HepG2 (cell line): ENCODE measurements around the gene IRX3. TPM values are rescaled to one million over a fixed set of nuclear protein-coding genes. Genes with fewer than 3 reads are reported as not detected.

ENCODE experiments used
- CEBPZ ChIP-seq: IDR thresholded peaks from 2 replicates; pipeline ENCODE4 v1.6.1; 2012; ENCODE audit warnings: low read length, improper control_type of control experiment
- CENPBD1 ChIP-seq: sonication (generic); formaldehyde crosslinking; IDR thresholded peaks from 2 replicates; pipeline ENCODE4 v1.8.0; 2022; ENCODE audit warnings: missing genetic modification reagents, low read depth, mild to moderate bottlenecking, borderline replicate concordance
- CHD2 ChIP-seq: IDR thresholded peaks from 2 replicates; pipeline ENCODE4 v1.6.1; 2011; ENCODE audit warnings: low read depth, low read length, improper control_type of control experiment
- FOXA3 ChIP-seq: IDR thresholded peaks from 2 replicates; pipeline ENCODE4 v1.6.1; 2016; ENCODE audit warnings: missing genetic modification reagents, missing compliant biosample characterization
- HNRNPUL1 ChIP-seq: fragments of 200-400 bp; formaldehyde crosslinking; IDR thresholded peaks from 2 replicates; pipeline ENCODE4 v1.6.1; 2017; ENCODE audit warnings: low read depth, mild to moderate bottlenecking, low read length, moderate library complexity
- PBX3 ChIP-seq: sonication (generic); formaldehyde crosslinking; IDR thresholded peaks from 2 replicates; pipeline ENCODE4 v1.8.1; 2023; ENCODE audit warnings: missing genetic modification reagents, inconsistent platforms, borderline replicate concordance
- POGK ChIP-seq: sonication (generic); formaldehyde crosslinking; conservative IDR thresholded peaks from 2 replicates; pipeline ENCODE4 v1.8.0; 2022; ENCODE audit warnings: mild to moderate bottlenecking, moderate library complexity, missing genetic modification reagents
- POGZ ChIP-seq: sonication (generic); formaldehyde crosslinking; IDR thresholded peaks from 2 replicates; pipeline ENCODE4 v1.4.0; 2020; ENCODE audit warnings: mild to moderate bottlenecking, missing genetic modification reagents
- RAD51 ChIP-seq: fragments of 450-650 bp; IDR thresholded peaks from 2 replicates; pipeline ENCODE4 v1.6.1; 2016; ENCODE audit warnings: borderline replicate concordance
- RFXANK ChIP-seq: IDR thresholded peaks from 2 replicates; pipeline ENCODE4 v1.6.1; 2016
- SOX13 ChIP-seq, 3 experiments: fragments of 450-650 bp in 1 of 3; sonication (generic) in 1 of 3; formaldehyde crosslinking in 1 of 3; IDR thresholded peaks in 2 of 3; conservative IDR thresholded peaks in 1 of 3; 2 replicates each; pipeline versions ENCODE4 v1.5.0 to v1.6.1; 2016 to 2020; ENCODE audit warnings: antibody characterized with exemption in 1 of 3, mild to moderate bottlenecking in 1 of 3, missing compliant biosample characterization in 1 of 3, missing genetic modification reagents in 1 of 3, moderate library complexity in 1 of 3
- SOX6 ChIP-seq, 2 experiments: fragments of 450-650 bp in 1 of 2; sonication (generic) in 1 of 2; formaldehyde crosslinking in 1 of 2; IDR thresholded peaks; 2 replicates each; pipeline versions ENCODE4 v1.4.0 to v1.6.1; 2017 to 2020; ENCODE audit warnings: antibody characterized with exemption in 1 of 2, mild to moderate bottlenecking in 1 of 2, missing genetic modification reagents in 1 of 2
- TOPORS ChIP-seq: sonication (generic); formaldehyde crosslinking; IDR thresholded peaks from 2 replicates; pipeline ENCODE4 v1.8.0; 2023; ENCODE audit warnings: mild to moderate bottlenecking, missing genetic modification reagents
- TSC22D2 ChIP-seq: sonication (generic); formaldehyde crosslinking; IDR thresholded peaks from 2 replicates; pipeline ENCODE4 v1.5.1; 2020; ENCODE audit warnings: missing genetic modification reagents, mild to moderate bottlenecking, borderline replicate concordance
- USF2 ChIP-seq, 2 experiments: sonication (generic) in 1 of 2; formaldehyde crosslinking in 1 of 2; IDR thresholded peaks; 2 replicates each; pipeline versions ENCODE4 v1.5.1 to v1.6.1; 2011 to 2020; ENCODE audit warnings: borderline replicate concordance in 1 of 2, low read depth in 1 of 2, low read length in 1 of 2, mild to moderate bottlenecking in 1 of 2, missing genetic modification reagents in 1 of 2, moderate library complexity in 1 of 2
- ZFP37 ChIP-seq: sonication (generic); formaldehyde crosslinking; IDR thresholded peaks from 2 replicates; pipeline ENCODE4 v1.4.0; 2020; ENCODE audit warnings: missing genetic modification reagents, borderline replicate concordance
- ZNF597 ChIP-seq: sonication (generic); formaldehyde crosslinking; IDR thresholded peaks from 2 replicates; pipeline ENCODE4 v1.5.0; 2020; ENCODE audit warnings: missing genetic modification reagents
- ZNF773 ChIP-seq: sonication (generic); formaldehyde crosslinking; IDR thresholded peaks from 2 replicates; pipeline ENCODE4 v1.4.0; 2020; ENCODE audit warnings: missing genetic modification reagents, borderline replicate concordance
- polyA plus RNA-seq, 8 experiments: library from polyadenylated mRNA; depleted of rRNA in 3 of 8; stranded (reverse) in 7 of 8; unstranded in 1 of 8; fragments of >200 nt; fragmentation: Illumina TruSeq in 4 of 8; extraction: Trizol in 4 of 8; gene quantifications; 2 replicates each; pipeline versions ENCODE4 v1.2.1 to v1.2.3, GENCODE V29; 2011 to 2016; ENCODE audit warnings: low read depth in 4 of 8, missing spikeins in 1 of 8, mixed read lengths in 1 of 8; ENCODE audit not compliant: insufficient read depth in 1 of 8
- total RNA-seq, 5 experiments: library from RNA; depleted of rRNA; stranded (reverse); fragments of >200 nt; fragmentation: Illumina TruSeq; extraction: Trizol; gene quantifications; 2 replicates each; pipeline ENCODE4 v1.2.3, GENCODE V29; 2016; ENCODE audit warnings: low read depth in 1 of 5

The IRX3 gene
- total and polyA plus RNA-seq, 2 of the 13 experiments (the other 11 are each of a cell fraction or from before 2014, with no cell fraction given) = 9.2 to 16.4 TPM

GRCh38 chr16:54268340-54268739 lies 18.2 kb downstream of the IRX3 start (continued):
- peak; percentile 96 for TF ChIP-seq USF2 (IDR thresholded peaks at IDR 0.05; ENCODE audit: low read depth, low read length)
- TF ChIP-seq USF2 (CRISPR knock-in tag; IDR thresholded peaks at IDR 0.05; ENCODE audit: borderline replicate concordance) = peak; percentile 90; the same call in 1 of the 2 replicates
- no peak for TF ChIP-seq SOX13 (IDR thresholded peaks at IDR 0.05)
- TF ChIP-seq SOX13 (CRISPR knock-in tag; conservative IDR thresholded peaks at IDR 0.05 in 1 of 2, IDR thresholded peaks at IDR 0.05 in 1 of 2) = peak in 1 of 2 experiments; percentile 60; a peak in 2 of 4 replicates
- TF ChIP-seq RAD51 = peak; percentile 96
- TF ChIP-seq CEBPZ = no peak
- TF ChIP-seq ZFP37 (CRISPR knock-in tag) = no peak
- TF ChIP-seq ZNF773 = no peak
- TF ChIP-seq SOX6 (IDR thresholded peaks at IDR 0.05) = no peak
- TF ChIP-seq SOX6 (CRISPR knock-in tag; IDR thresholded peaks at IDR 0.05) = peak; percentile 67; the same call in 1 of the 2 replicates
- no peak for TF ChIP-seq TOPORS (CRISPR knock-in tag)
- no peak for TF ChIP-seq CHD2
- no peak for TF ChIP-seq POGK (CRISPR knock-in tag)
- TF ChIP-seq RFXANK (CRISPR knock-in tag) = no peak
- 0 out of 2 replicates have a peak, but pooled peaks have one; percentile 4 for TF ChIP-seq POGZ (CRISPR knock-in tag)
- no peak for TF ChIP-seq PBX3 (CRISPR knock-in tag)
- TF ChIP-seq FOXA3 (CRISPR knock-in tag) = peak; percentile 36; the same call in 1 of the 2 replicates
- TF ChIP-seq CENPBD1 (CRISPR knock-in tag) = no peak
- TF ChIP-seq ZNF597 (CRISPR knock-in tag) = no peak
- no peak for TF ChIP-seq HNRNPUL1
- no peak for TF ChIP-seq TSC22D2 (CRISPR knock-in tag)
